CD4-positive, alpha-beta T cell treated with Interleukin-12 subunit alpha and Interleukin-12 subunit beta, for 1 hour (primary cell): ENCODE measurements around the gene PDZD8.
"Not testable (repeated sequence)": the region's sequence is repeated elsewhere in the genome, so short reads cannot be mapped to it uniquely, and the experiment has no call there.

Experiments used
- DNase-seq: peaks from one replicate; pipeline ENCODE4 v3.0.0-alpha.2; 2020

PDZD8 gene

GRCh38 chr10:117290872-117291271 is 84.4 kb downstream of the PDZD8 start:
- not testable (repeated sequence) for DNase-seq

- DNase-seq: no peak
Observed at GRCh38 chr10:117284716-117285494, 90.3 kb downstream of the PDZD8 start.

GRCh38 chr10:117277675-117278074 is 97.6 kb downstream of the PDZD8 start:
- DNase-seq: no peak

GRCh38 chr10:117275121-117275520 is 100.1 kb downstream of the PDZD8 start:
- no peak for DNase-seq

GRCh38 chr10:117274509-117274908 is 100.7 kb downstream of the PDZD8 start:
- DNase-seq: no peak

- no peak for DNase-seq
Observed at GRCh38 chr10:117273980-117274379, 101.3 kb downstream of the PDZD8 start.

GRCh38 chr10:117272195-117273076 is 102.8 kb downstream of the PDZD8 start:
- no peak for DNase-seq

- no peak for DNase-seq
Observed at GRCh38 chr10:117271427-117271826, 103.8 kb downstream of the PDZD8 start.

- DNase-seq: no peak
Observed at GRCh38 chr10:117268907-117269306, 106.3 kb downstream of the PDZD8 start.

- no peak for DNase-seq
Observed at GRCh38 chr10:117268258-117268657, 107.0 kb downstream of the PDZD8 start.

- DNase-seq: no peak
Observed at GRCh38 chr10:117266812-117267211, 108.4 kb downstream of the PDZD8 start.

GRCh38 chr10:117266400-117266799 is 108.8 kb downstream of the PDZD8 start:
- no peak for DNase-seq

- no peak for DNase-seq
Observed at GRCh38 chr10:117264782-117265181, 110.5 kb downstream of the PDZD8 start.

- DNase-seq: no peak
Observed at GRCh38 chr10:117262903-117263293, 112.3 kb downstream of the PDZD8 start.

- DNase-seq: no peak
Observed at GRCh38 chr10:117262291-117262902, 112.8 kb downstream of the PDZD8 start.

- no peak for DNase-seq
Observed at GRCh38 chr10:117261501-117261900, 113.7 kb downstream of the PDZD8 start.

- DNase-seq: no peak
Observed at GRCh38 chr10:117260084-117260483, 115.2 kb downstream of the PDZD8 start.

- DNase-seq: no peak
Observed at GRCh38 chr10:117259279-117259678, 116.0 kb downstream of the PDZD8 start.

- no peak for DNase-seq
Observed at GRCh38 chr10:117257721-117258120, 117.5 kb downstream of the PDZD8 start.

- DNase-seq: no peak
Observed at GRCh38 chr10:117256910-117257309, 118.3 kb downstream of the PDZD8 start.

- no peak for DNase-seq
Observed at GRCh38 chr10:117255835-117256460, 119.3 kb downstream of the PDZD8 start.

- DNase-seq: no peak
Observed at GRCh38 chr10:117254774-117255735, 120.2 kb downstream of the PDZD8 start.
